ENCODE data around the gene PPP1CA.

DNA sequence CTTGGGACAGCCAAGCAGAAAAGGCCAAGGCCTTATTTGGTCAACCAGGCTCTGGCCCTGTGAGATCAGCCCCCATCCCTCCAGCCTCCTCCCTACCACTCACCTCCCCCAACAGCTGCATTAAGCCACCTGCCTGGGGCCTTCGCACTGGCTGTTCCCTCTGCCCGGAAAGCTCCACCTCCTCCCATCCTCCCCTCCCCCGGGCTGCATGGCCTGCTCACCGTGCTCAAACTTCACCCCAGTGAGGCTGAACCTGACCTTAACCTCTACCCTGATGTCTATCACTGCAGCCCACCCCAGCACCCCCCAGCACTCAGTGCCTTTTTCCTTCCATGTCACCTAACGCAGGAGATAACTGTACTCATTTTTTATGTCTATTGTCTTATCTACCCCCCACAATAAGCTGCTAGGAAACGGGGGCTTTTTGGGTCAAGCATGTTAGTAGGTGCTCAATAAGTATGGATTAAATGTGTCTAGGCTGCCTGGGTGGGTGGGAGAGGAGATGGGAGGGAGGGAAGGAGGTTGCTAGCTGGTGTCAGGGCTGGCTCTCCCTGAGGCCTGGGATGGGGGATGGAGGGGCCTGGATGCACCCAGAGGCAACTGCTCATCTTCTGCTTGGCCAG lies 34.9 kb upstream of the PPP1CA start:
- TF ChIP-seq, protein P1, sequence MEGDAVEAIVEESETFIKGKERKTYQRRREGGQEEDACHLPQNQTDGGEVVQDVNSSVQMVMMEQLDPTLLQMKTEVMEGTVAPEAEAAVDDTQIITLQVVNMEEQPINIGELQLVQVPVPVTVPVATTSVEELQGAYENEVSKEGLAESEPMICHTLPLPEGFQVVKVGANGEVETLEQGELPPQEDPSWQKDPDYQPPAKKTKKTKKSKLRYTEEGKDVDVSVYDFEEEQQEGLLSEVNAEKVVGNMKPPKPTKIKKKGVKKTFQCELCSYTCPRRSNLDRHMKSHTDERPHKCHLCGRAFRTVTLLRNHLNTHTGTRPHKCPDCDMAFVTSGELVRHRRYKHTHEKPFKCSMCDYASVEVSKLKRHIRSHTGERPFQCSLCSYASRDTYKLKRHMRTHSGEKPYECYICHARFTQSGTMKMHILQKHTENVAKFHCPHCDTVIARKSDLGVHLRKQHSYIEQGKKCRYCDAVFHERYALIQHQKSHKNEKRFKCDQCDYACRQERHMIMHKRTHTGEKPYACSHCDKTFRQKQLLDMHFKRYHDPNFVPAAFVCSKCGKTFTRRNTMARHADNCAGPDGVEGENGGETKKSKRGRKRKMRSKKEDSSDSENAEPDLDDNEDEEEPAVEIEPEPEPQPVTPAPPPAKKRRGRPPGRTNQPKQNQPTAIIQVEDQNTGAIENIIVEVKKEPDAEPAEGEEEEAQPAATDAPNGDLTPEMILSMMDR (conservative IDR thresholded peaks at IDR 0.05 in 1 of 2, IDR thresholded peaks at IDR 0.05 in 1 of 2; ENCODE audit: extremely low read depth in 1 of 2, insufficient read depth in 1 of 2, low read depth in 1 of 2, low read length in 2 of 2), result no peak
- TF ChIP-seq EZH2 (IDR thresholded peaks at IDR 0.05; ENCODE audit: borderline replicate concordance, low read length), result no peak
